Iris pigment epithelial cell (primary cell): ENCODE results near the gene TP53BP1.
A peak's percentile ranks its signal among the peaks of the same experiment; 100 is the strongest.

Experiments used
- DNase-seq: peaks from one replicate; pipeline ENCODE4 v3.0.0-alpha.2; 2011; ENCODE audit warnings: low read depth

TP53BP1 gene

DNA sequence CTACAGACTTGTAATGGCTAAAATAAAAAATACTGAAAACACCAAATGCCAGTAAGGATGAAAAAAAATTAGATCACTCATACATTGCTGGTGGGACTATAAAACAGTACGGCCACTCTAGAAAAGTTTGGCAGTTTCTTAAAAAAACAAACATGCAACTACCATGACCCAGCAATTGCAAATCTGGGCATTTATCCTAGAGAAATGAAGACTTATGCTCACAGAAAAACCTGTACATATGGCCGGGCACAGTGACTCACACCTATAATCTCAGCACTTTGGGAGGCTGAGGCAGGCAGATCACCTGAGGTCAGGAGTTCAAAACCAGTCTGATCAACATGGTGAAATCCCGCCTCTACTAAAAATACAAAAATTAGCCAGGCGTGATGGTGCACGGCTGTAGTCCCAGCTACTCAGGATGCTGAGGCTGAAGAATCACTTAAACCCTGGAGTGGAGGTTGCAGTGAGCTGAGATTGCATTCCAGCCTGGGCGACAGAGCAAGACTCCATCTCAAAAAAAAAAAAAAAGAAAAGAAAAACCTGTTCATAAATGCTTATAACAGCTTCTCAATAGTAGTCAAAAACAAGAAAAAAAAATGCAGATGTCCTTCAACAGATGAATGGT is 5.6 kb downstream of the TP53BP1 start:
- DNase-seq: no peak

DNA sequence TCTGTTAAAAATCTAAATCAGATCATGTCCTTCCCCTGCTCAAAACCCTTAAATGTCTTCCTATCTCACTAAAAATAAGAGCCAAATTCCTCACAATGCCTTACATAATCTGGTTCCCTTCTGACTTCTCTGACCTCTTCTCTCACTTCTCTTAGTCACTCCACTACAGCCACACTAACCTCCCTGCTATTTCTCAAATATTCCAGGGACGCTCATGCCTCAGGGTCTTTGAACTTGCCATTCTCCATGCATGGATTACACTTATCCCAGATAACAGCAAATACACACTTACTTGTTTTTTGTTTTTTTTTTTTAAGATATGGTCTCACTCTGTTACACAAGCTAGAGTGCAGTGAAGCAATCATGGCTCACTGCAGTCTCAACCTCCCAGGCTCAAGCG is 8.5 kb downstream of the TP53BP1 start:
- DNase-seq: peak; percentile 34

DNA sequence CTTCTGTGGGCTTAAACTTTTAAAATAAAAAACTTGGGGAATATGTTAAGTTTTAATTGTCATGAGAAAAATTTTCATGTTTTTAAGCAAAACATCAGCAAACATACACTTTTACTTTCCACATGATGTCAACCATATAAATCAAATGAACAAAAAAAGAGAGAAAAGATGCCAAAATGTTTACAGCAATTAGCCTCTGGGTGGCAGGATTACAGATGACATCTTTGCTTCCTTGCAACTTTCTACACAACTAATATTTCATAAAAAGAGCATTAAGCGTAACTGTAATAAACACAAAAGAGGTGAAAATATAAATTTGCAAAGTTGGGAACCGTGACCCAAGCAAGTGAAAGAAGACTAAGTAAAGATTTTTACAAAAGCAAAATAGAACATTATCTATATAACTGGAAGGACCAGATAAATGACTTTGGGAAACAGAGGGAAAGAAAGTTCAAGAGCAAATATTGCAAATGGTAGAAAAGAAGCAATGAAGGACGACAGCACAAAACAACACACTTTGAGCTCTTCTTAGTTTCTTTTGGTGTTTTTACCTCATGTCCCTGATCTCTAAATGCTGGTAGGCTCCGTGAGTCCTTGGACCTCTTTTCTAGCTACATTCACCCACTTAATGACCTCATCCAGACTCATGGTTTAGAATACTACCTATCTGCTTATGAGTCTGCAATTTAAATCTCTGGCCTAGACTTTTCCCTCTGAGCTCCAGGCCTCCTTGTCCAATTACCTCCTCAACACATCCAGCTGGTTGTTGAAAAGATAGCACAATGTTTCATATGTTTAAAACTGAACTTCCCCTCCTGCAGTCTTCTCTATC is 9.4 kb downstream of the TP53BP1 start:
- DNase-seq: peak; percentile 32

DNA sequence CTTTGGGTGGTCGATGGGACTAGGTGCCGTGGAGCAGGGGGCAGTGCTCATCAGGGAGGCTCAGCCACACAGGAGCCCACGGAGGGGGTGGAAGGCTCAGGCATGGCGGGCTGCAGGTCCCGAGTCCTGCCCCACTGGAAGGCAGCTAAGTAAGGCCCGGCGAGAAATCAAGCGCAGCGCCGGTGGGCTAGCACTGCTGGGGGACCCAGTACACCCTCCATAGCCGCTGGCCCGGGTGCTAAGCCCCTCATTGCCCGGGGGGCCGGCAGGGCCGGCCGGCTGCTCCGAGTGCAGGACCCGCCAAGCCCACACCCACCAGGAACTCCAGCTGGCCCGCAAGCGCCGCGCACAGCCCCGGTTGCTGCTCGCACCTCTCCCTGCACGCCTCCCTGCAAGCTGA is 19.1 kb downstream of the TP53BP1 start:
- DNase-seq: no peak

DNA sequence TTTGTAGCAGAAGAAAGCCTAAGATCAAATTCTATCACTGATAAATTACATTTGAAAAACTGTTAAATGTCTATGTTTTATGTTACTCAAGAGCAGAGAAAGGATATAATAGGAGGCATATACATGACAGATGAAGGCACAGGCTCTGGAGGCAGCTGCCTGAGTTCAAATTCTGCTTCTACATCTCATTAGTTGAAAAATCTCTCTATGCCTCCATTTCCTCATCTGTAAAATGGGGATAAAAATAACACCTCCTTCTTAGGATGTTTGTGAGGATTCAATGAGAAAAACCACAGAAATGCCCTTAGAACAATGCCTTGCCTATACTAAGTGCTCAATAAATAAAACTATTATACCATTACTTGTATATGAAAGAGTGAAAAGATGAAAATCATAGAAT is 21.0 kb downstream of the TP53BP1 start:
- DNase-seq: no peak

DNA sequence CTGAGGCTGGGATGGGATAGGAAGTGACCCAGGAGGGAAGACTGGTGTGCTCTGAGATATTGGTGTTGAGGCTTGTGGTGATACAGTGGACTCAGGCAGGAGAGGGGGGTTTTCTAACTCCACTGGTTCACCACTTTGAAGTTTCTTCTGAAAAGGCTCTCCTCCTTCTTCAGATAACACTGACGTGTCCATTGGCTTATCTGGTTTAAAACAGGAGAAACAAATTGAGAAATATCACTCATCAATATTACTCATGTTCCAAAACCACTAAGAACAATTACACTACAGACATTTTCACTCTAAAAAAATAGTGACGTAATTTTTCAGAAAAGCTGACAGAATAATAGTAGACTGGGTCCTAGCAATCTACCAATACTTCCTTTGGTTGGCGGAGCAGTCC is 23.1 kb downstream of the TP53BP1 start:
- peak; percentile 74 for DNase-seq

DNA sequence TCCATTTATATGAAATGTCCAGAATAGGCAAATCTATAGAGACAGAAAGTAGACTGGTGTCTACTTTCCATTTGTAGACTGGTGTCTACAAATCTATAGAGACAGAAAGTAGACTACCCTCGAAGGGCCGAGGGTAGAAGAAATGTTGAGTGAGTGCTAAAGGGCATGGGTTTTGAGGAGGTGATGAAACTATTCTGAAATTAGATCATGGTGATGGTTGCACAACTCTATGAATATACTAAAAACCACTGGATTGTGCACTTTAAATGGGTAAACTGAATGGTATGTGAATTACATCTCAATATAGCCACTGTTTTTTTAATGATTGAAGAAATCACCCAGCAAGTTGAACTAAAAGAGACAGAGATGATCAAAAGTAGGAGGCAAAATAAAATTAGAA is 27.9 kb downstream of the TP53BP1 start:
- DNase-seq: peak; percentile 91

DNA sequence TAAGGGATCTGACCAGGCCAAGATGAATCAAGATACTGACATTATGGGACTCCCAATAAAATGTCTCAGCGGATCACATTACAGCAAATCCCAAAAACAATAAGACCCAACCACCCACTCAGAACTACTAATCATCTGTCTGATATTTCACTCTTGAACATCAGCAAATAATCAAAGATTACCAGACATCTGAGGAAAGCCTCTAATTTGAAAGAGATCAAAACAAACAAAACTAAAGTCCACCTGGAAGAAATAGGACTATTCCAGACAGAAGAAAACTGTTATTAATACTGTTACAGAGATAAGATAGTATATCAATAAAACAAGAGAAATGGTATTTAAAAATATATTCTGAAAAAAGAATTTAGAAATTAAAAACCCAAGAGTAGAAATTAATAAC is 29.0 kb downstream of the TP53BP1 start:
- no peak for DNase-seq

DNA sequence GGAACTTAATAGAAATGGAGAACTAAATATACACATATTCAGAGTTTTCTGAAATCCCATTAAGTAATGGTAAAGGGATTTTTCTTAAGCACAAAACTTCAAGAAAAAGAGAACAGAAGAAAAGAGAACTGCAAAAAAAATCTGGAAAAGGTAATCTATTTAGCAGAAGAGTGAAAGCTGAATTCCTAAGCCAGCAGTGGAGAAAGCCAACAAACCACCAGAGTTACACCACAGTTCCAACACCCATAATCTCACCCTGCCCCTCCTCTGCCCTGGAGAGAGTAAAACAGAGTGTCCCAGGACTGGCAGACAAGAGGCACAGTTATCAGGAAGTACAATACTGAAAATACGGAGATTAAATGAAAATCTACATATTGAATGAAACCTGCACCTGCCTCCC is 29.4 kb downstream of the TP53BP1 start:
- DNase-seq: peak; percentile 61

DNA sequence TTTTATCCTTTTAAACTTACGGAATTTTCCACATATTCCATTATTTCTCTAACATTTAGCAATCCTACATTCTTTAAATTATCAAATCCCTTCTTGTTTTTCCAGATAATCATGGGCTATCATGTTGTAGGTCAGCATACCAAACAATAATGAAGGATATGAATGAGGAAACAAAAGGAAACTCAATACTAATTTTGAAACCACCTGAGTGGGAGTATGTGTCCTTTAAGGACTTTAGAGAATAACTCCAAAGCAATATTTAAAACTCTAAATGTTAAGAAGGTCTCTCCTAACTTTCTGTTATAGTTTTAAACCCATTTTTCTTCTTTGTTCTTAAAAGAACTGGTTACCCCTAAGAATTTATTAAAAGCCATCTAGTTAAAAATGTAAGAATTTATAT is 43.0 kb downstream of the TP53BP1 start:
- no peak for DNase-seq

DNA sequence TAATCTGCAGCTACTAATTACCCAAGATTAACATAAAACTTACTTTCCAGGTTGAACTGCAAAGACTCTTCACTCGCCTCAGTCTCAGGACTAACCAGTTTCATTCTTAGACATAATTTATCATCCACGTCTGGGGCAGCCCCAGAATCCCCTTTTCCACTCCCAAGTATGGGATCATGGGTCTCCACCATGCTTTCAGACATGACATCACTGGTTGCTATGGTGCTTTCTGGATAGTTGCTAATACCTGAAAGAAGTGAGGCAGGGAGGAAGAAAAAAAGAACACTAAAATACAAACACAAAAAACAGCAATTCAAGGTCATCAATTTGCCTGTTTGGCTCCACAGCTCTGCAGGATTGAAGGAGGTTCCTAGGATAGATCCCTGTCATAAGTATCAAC is 46.6 kb downstream of the TP53BP1 start:
- DNase-seq: no peak

DNA sequence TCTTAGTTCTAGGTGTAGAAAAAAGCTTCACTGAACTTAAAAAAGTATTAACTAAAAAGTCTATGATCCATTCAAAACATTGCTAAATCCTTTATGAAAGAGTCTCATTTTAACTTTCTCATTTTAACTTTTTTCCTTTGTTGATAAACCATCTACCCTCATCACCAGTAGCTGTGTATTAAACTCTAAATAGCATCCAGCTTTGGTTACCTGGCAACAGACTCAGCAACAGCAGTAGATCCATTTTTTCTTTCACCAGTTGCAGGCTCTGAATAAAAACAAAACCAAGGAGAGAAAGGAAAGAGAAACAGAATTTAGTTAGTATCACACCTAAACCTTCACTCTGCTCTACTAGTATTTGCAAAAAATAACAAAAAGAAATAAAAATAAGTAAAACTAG is 51.6 kb downstream of the TP53BP1 start:
- DNase-seq: peak; percentile 48

DNA sequence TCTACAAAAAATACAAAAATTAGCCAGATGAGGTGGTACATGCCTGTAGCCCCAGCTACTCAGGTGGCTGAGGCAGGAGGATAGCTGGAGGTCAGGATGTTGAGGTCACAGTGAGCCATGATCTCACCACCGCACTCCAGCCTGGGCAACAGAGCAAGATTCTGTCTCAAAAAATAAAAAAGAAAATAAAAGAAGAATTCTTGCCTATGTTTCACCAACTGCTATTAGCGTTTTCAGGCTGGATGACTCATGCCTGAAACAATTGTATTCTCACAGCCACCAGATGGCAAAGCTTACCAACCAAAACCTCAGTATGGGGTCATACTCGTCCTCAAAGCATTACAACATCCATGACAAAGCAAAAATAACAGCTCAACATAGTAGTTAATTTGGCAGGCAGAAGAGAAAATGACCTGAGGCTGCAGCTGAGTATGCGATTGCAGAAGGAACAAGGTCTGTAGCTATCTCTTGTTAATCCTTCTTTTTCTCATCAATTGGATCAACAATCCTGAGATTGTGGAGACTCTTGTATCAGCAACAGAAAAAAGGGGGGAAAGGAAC is 52.2 kb downstream of the TP53BP1 start:
- peak; percentile 99 for DNase-seq

DNA sequence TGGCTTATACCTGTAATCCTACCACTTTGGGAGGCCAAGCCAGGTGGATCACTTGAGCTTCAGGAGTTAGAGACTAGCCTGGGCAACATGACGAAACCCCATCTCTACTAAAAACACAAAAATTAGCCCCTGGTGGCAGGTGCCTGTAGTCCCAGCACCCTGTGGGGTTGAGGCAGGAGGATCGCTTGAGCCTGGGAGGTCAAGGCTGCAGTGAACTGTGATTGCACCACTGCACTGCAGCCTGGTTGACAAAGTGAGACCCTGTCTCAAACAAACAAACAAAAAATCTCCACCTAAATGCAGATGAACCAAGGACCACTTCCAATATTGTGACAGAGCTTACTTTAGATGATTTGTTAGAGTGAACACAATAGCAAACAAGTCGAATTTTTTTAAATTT is 53.7 kb downstream of the TP53BP1 start:
- no peak for DNase-seq

DNA sequence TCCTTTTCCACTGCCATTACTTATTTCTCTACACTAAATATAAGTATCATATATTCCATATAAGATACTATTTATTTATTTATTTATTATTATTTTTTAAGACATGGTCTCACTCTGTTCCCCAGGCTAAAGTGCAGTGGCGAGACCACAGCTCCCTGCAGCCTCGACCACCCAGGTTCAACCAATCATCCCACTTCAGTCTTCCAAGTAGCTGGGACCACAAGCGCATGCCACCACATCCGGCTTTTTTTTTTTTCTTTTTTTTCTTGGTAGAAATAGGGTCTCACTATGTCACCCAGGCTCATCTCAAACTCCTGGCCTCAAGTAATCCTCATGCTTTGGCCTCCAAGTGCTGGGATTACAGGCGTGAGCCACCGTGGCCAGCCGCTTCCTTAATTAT is 56.6 kb downstream of the TP53BP1 start:
- DNase-seq: no peak

DNA sequence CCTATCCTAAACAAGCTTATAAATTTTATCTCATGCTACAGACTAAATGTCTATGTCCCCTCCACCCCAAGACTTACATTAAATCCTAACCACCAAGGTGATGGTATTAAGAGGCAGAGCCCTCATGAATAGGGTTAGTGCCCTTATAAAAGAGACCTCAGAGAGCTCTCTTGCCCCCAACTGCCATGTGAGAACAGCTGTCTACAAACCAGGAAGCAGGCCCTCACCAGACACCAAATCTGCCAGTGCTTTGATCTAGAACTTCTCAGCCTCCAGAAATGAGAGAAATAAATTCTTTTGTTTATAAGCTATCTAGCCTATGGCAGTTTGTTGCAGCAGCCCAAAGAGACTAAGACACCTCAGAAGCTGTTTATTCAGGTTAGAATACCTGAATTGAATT is 58.5 kb downstream of the TP53BP1 start:
- no peak for DNase-seq

DNA sequence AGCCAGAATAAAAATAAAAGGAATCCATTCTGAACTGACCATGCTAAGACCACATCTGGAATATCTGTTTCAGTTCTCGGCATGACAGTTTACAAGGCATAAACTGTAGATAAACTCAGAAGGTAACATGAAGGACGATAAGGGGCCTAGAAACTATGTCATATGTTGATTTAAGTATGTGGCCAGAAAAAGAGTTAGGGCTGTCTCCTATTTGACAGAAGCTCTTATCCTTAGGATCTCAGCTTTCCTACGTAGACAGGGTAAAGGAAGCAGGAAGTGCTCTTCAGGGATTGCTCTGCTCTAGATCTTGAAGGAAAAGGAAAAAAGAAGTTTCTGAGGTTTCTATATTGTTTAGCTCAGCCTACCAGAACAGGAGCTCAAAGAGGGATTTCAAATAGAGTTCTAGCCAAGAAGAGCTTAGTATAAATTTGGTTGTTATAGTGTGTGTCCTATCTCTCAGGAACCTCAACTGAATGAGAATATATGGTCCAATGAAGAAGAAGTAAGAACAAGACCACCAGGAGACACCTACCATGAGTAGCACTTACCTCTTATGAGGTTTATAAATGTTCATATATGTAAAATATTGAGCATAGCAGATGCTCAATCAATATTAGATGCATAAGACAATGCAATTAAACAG is 59.2 kb downstream of the TP53BP1 start:
- DNase-seq: no peak

DNA sequence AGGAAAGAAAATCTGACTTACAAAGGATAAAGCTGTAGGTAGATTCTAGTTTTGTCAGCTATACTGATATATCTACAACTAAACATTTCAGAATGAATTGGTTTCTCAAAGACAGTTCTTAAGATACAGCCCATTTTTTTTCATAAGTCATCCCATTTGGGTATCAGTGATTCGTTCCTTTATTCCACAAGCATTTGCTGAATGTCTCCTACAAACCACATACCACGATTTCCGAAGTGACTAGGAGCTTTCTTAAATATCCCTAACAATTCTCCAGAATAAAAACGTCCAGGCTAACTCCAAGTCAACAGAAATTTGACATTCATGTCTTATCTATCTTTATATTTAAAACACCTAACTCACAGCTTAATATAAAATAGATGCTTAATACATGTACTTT is 59.8 kb downstream of the TP53BP1 start:
- DNase-seq: peak; percentile 39

DNA sequence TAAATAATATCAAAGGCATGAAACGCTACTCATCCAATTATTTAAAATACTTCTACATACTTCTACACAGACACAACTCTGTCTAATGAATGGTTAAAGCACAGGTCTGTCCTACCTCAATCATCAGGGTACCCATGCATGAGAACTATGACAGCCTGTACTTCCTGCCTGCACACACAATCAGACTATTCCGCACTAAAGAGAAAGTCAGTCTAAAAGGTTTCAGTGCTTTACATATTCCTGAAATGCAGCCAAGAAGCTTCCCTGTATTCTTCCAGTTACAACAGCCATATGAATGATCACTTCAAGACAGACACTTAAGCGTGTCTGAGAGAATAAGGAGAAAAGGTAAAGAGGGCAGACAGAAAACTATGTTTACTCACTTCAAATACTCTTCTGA is 63.3 kb downstream of the TP53BP1 start:
- DNase-seq: peak; percentile 29

DNA sequence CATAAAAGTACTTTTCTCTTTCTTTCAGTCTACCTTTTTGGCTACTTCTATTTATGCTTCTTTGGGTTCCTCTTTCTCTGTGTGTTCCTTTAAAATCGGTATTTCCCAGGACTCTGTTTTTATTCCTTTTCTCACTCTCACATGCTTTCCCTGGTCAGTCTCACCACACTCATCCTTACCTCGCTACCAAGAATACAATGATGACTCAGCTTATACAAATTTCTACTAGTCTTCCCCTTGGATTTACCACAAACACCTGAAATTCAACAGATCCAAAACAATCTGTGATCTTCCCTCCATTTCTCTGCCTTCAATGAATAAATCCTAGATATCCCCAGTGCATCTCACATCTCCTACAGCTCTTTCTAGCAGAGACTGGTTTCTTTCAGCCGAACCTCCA is 69.2 kb downstream of the TP53BP1 start:
- DNase-seq: no peak

DNA sequence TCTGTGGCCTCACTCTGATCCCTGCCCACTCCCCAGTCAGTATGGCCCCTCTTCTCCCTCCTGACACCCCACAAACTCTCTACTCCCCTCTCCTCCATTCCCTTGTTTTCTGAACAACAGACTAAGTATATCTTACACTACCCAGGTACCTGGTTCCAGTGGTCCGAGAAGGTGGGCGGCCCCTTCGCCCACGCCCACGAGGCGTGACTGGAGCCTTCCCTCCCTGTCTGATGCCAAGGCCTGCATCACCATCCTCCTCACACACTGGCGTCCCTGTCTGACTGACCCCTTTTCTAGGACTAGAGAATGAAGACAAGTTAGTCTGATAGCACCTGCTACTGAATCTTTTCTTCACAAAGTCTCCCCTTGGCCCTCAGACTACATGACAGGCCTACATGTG is 72.1 kb downstream of the TP53BP1 start:
- DNase-seq: no peak

DNA sequence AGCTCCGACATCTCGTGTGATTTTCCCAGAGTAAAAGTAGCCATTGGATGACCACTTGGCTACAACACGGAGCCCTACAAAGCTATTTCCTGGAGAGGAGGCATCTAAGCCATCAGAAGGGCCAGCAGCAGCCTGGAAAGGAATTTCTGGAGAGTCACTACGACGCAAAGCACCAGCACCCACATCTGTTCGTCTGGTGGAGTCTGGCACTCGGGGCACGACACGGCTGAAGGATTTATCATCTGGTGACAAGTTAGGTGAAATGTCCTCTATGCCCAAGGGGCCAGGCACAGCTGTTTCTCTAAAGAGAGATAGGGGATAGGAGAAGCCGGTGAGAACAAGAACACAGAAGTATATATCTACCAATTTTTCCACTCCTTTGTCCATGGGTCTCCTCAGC is 72.5 kb downstream of the TP53BP1 start:
- no peak for DNase-seq

DNA sequence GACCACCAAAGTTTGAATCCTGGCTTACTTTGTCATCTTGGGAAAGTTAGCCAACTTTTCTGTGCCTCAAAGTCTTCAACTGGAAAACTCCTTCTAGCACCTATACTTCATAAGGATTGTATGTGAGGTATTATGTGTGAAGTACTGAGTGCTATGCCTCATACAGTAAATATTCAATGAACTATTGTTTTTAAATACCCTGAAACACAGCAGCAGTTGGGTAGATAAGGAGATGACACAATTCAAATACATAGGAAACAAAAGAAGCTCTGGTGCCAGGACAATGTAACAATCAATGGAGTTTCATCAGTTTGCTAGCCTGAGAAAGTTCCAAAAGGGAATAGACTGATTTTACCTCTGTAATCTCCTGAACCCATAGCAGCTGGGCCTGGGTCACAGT is 78.8 kb downstream of the TP53BP1 start:
- DNase-seq: no peak
